Memory B cell (primary cell): ENCODE measurements around the gene DGKD.

ENCODE experiments used
- ATAC-seq: fragments of 150-1000 bp; cut with Tn5 transposase; 2 replicates; pipeline ENCODE4 v1.10.0; 2021; ENCODE audit warnings: low read depth, mild to moderate bottlenecking, moderate library complexity
- DNase-seq, 2 donors: peaks; one replicate each; pipeline ENCODE4 v3.0.0; 2022; ENCODE audit warnings: low spot score in 2 of 2
- H3K27ac Mint-ChIP-seq: one replicate; pipeline ENCODE4 v1.8.0; 2022; ENCODE audit warnings: mild to moderate bottlenecking, moderate library complexity, mixed read lengths
- H3K27me3 Mint-ChIP-seq: one replicate; pipeline ENCODE4 v1.8.0; 2022; ENCODE audit warnings: mixed read lengths
- H3K36me3 Mint-ChIP-seq: one replicate; pipeline ENCODE4 v1.8.0; 2022; ENCODE audit warnings: mild to moderate bottlenecking, mixed read lengths
- H3K4me1 Mint-ChIP-seq: one replicate; pipeline ENCODE4 v1.8.0; 2022; ENCODE audit warnings: mixed read lengths
- H3K4me3 Mint-ChIP-seq: one replicate; pipeline ENCODE4 v1.8.0; 2022; ENCODE audit warnings: mild to moderate bottlenecking, moderate library complexity, mixed read lengths
- H3K9me3 Mint-ChIP-seq: one replicate; pipeline ENCODE4 v1.8.0; 2022; ENCODE audit warnings: mixed read lengths

The DGKD gene

GRCh38 chr2:233379034-233379433 is 24.7 kb downstream of the DGKD start:
- Mint-ChIP-seq H3K27ac (peak overlapping the region; percentile 87), H3K4me3 (peak overlapping the region; percentile 25), H3K9me3 (no peaks in the 10 kb centered on the region), H3K27me3 (no peaks in the 10 kb centered on the region), H3K36me3 (peaks cover 16% of the 10 kb centered on the region), H3K4me1 (peaks cover 45% of the 10 kb centered on the region)
- ATAC-seq = no peak
- DNase-seq = no peak

GRCh38 chr2:233379441-233379840 is 25.1 kb downstream of the DGKD start:
- no peaks in the 10 kb centered on the region for H3K9me3 Mint-ChIP-seq
- H3K36me3 Mint-ChIP-seq = peaks cover 16% of the 10 kb centered on the region
- peak overlapping the region; percentile 49 for H3K4me3 Mint-ChIP-seq
- peaks cover 49% of the 10 kb centered on the region for H3K4me1 Mint-ChIP-seq
- H3K27ac Mint-ChIP-seq = peak overlapping the region; percentile 87
- DNase-seq (no peak), ATAC-seq (no peak)
- H3K27me3 Mint-ChIP-seq = no peaks in the 10 kb centered on the region

GRCh38 chr2:233380132-233380895 is 26.0 kb downstream of the DGKD start:
- H3K9me3 Mint-ChIP-seq = no peaks in the 10 kb centered on the region
- DNase-seq (peak; percentile 33 to 48), ATAC-seq (peak; percentile 91)
- H3K27ac Mint-ChIP-seq = peak overlapping the region; percentile 87
- peaks cover 18% of the 10 kb centered on the region for H3K36me3 Mint-ChIP-seq
- H3K4me3 Mint-ChIP-seq = peak overlapping the region; percentile 49
- H3K27me3 Mint-ChIP-seq = no peaks in the 10 kb centered on the region
- peaks cover 58% of the 10 kb centered on the region for H3K4me1 Mint-ChIP-seq

GRCh38 chr2:233380995-233381637 is 26.8 kb downstream of the DGKD start:
- ATAC-seq = peak; percentile 9
- no peak for DNase-seq
- peaks cover 13% of the 10 kb centered on the region for H3K36me3 Mint-ChIP-seq
- H3K9me3 Mint-ChIP-seq = no peaks in the 10 kb centered on the region
- peaks cover 59% of the 10 kb centered on the region for H3K4me1 Mint-ChIP-seq
- no peaks in the 10 kb centered on the region for H3K27me3 Mint-ChIP-seq
- peak overlapping the region; percentile 49 for H3K4me3 Mint-ChIP-seq
- peak overlapping the region; percentile 87 for H3K27ac Mint-ChIP-seq

GRCh38 chr2:233381638-233381995 is 27.3 kb downstream of the DGKD start:
- DNase-seq (no peak), ATAC-seq (no peak)
- Mint-ChIP-seq H3K27me3 (no peaks in the 10 kb centered on the region), H3K4me3 (peak overlapping the region; percentile 49), H3K4me1 (peaks cover 63% of the 10 kb centered on the region), H3K36me3 (peaks cover 12% of the 10 kb centered on the region), H3K9me3 (no peaks in the 10 kb centered on the region), H3K27ac (peak overlapping the region; percentile 87)

- H3K4me1 Mint-ChIP-seq = peaks cover 67% of the 10 kb centered on the region
- DNase-seq (no peak), ATAC-seq (no peak)
- H3K27me3 Mint-ChIP-seq = no peaks in the 10 kb centered on the region
- no peaks in the 10 kb centered on the region for H3K9me3 Mint-ChIP-seq
- peaks cover 3% of the 10 kb centered on the region for H3K36me3 Mint-ChIP-seq
- no peak overlapping the region for H3K4me3 Mint-ChIP-seq
- peak overlapping the region; percentile 29 for H3K27ac Mint-ChIP-seq
Observed at GRCh38 chr2:233384015-233384414, 29.7 kb downstream of the DGKD start.

- Mint-ChIP-seq H3K9me3 (no peaks in the 10 kb centered on the region), H3K27ac (peak overlapping the region; percentile 81), H3K27me3 (no peaks in the 10 kb centered on the region), H3K4me1 (peaks cover 59% of the 10 kb centered on the region), H3K36me3 (peaks cover 3% of the 10 kb centered on the region), H3K4me3 (peak overlapping the region; percentile 59)
- DNase-seq (no peak), ATAC-seq (no peak)
Observed at GRCh38 chr2:233384811-233385488, 30.7 kb downstream of the DGKD start.

GRCh38 chr2:233385489-233386044 is 31.3 kb downstream of the DGKD start:
- ATAC-seq (peak; percentile 67), DNase-seq (no peak)
- H3K27me3 Mint-ChIP-seq = no peaks in the 10 kb centered on the region
- peaks cover 6% of the 10 kb centered on the region for H3K36me3 Mint-ChIP-seq
- peak overlapping the region; percentile 81 for H3K27ac Mint-ChIP-seq
- H3K4me3 Mint-ChIP-seq = peak overlapping the region; percentile 59
- H3K9me3 Mint-ChIP-seq = no peaks in the 10 kb centered on the region
- H3K4me1 Mint-ChIP-seq = peaks cover 53% of the 10 kb centered on the region

GRCh38 chr2:233386382-233387041 is 32.2 kb downstream of the DGKD start:
- DNase-seq = no peak
- Mint-ChIP-seq H3K27me3 (no peaks in the 10 kb centered on the region), H3K4me1 (peaks cover 44% of the 10 kb centered on the region), H3K9me3 (no peaks in the 10 kb centered on the region), H3K4me3 (peak overlapping the region; percentile 59), H3K36me3 (peaks cover 9% of the 10 kb centered on the region), H3K27ac (peak overlapping the region; percentile 81)
- ATAC-seq = peak; percentile 55

GRCh38 chr2:233387225-233387624 is 32.9 kb downstream of the DGKD start:
- Mint-ChIP-seq H3K27me3 (no peaks in the 10 kb centered on the region), H3K27ac (no peak overlapping the region), H3K36me3 (peaks cover 9% of the 10 kb centered on the region), H3K4me3 (no peak overlapping the region), H3K4me1 (peaks cover 43% of the 10 kb centered on the region), H3K9me3 (no peaks in the 10 kb centered on the region)
- DNase-seq (no peak), ATAC-seq (no peak)

- ATAC-seq = no peak
- Mint-ChIP-seq H3K9me3 (no peaks in the 10 kb centered on the region), H3K4me1 (peaks cover 37% of the 10 kb centered on the region), H3K4me3 (no peak overlapping the region), H3K36me3 (peaks cover 9% of the 10 kb centered on the region), H3K27ac (no peak overlapping the region), H3K27me3 (no peaks in the 10 kb centered on the region)
- DNase-seq = no peak
Observed at GRCh38 chr2:233387667-233388528, 33.6 kb downstream of the DGKD start.

- Mint-ChIP-seq H3K4me3 (no peak overlapping the region), H3K36me3 (peaks cover 11% of the 10 kb centered on the region), H3K4me1 (peaks cover 27% of the 10 kb centered on the region), H3K27me3 (no peaks in the 10 kb centered on the region), H3K27ac (peak overlapping the region; percentile 28), H3K9me3 (no peaks in the 10 kb centered on the region)
- ATAC-seq = no peak
- DNase-seq = no peak
Observed at GRCh38 chr2:233389601-233390125, 35.4 kb downstream of the DGKD start.

- H3K36me3 Mint-ChIP-seq = peaks cover 26% of the 10 kb centered on the region
- no peak overlapping the region for H3K27ac Mint-ChIP-seq
- H3K4me1 Mint-ChIP-seq = peaks cover 15% of the 10 kb centered on the region
- H3K4me3 Mint-ChIP-seq = no peak overlapping the region
- H3K9me3 Mint-ChIP-seq = no peaks in the 10 kb centered on the region
- no peaks in the 10 kb centered on the region for H3K27me3 Mint-ChIP-seq
- DNase-seq (no peak), ATAC-seq (no peak)
Observed at GRCh38 chr2:233395687-233396086, 41.4 kb downstream of the DGKD start.
